ENCODE measurements around the gene CYP11A1.

CYP11A1 gene

GRCh38 chr15:74383695-74384565 lies 16.5 kb upstream of the CYP11A1 start:
- no peak overlapping the region for H3K27ac ChIP-seq
- no peak for DNase-seq (ENCODE audit: low spot score)

GRCh38 chr15:74383286-74383685 lies 15.8 kb upstream of the CYP11A1 start:
- no peak for TF ChIP-seq CTCF (IDR thresholded peaks at IDR 0.05)
- no peak for DNase-seq (ENCODE audit: low spot score)
- Histone ChIP-seq H3K27ac (no peak overlapping the region), H3K4me3 (no peak overlapping the region)

More at GRCh38 chr15:74383695-74384565, 16.5 kb upstream of the CYP11A1 start:
- no peak for TF ChIP-seq CTCF (IDR thresholded peaks at IDR 0.05)
- H3K4me3 ChIP-seq: no peak overlapping the region

- H3K27ac ChIP-seq: no peak overlapping the region
- DNase-seq (ENCODE audit: low spot score): no peak
- TF ChIP-seq CTCF (IDR thresholded peaks at IDR 0.05): peak; percentile 64
- H3K4me3 ChIP-seq: no peak overlapping the region
Observed at GRCh38 chr15:74382004-74382816, 14.8 kb upstream of the CYP11A1 start.

- TF ChIP-seq CTCF (IDR thresholded peaks at IDR 0.05): no peak
Observed at GRCh38 chr15:74381481-74381880, 14.0 kb upstream of the CYP11A1 start.

GRCh38 chr15:74381190-74381453 lies 13.7 kb upstream of the CYP11A1 start:
- no peak for TF ChIP-seq CTCF (IDR thresholded peaks at IDR 0.05)
- DNase-seq (ENCODE audit: low spot score): no peak
- H3K27ac ChIP-seq: no peak overlapping the region
- no peak overlapping the region for H3K4me3 ChIP-seq

More at GRCh38 chr15:74381481-74381880, 14.0 kb upstream of the CYP11A1 start:
- Histone ChIP-seq H3K27ac (no peak overlapping the region), H3K4me3 (no peak overlapping the region)
- no peak for DNase-seq (ENCODE audit: low spot score)

GRCh38 chr15:74380361-74381189 lies 13.1 kb upstream of the CYP11A1 start:
- no peak overlapping the region for H3K27ac ChIP-seq
- DNase-seq (ENCODE audit: low spot score): no peak
- no peak for TF ChIP-seq CTCF (IDR thresholded peaks at IDR 0.05)
- H3K4me3 ChIP-seq: no peak overlapping the region

All from coronary artery (tissue), 2 donors.